SH-SY5Y (cell line): Measurements from ENCODE around the gene ZNF425.

ENCODE experiments used
- GATA2 ChIP-seq: IDR thresholded peaks from 2 replicates; pipeline ENCODE4 v1.6.1; 2011; ENCODE audit warnings: mild to moderate bottlenecking, low read depth, low read length
- GATA3 ChIP-seq: IDR thresholded peaks from 2 replicates; pipeline ENCODE4 v1.6.1; 2011; ENCODE audit warnings: low read depth, mild to moderate bottlenecking, low read length, moderate library complexity

- no peak for TF ChIP-seq GATA3
- no peak for TF ChIP-seq GATA2
Measured at GRCh38 chr7:149085866-149086265, 40.3 kb downstream of the ZNF425 start.
